Activated gamma-delta T cell (primary cell): Measurements from ENCODE around the gene EGFR.

Experiments used
- DNase-seq: peaks from one replicate; lab custom pipeline; 2025; lab: John Stamatoyannopoulos, UW
- total RNA-seq, 2 donors: gene quantifications; one replicate each; lab custom pipeline; 2026; lab: John Stamatoyannopoulos, UW

The EGFR gene
- 0.05 to 0.22 reads per million in 2 donors for total RNA-seq

GRCh38 chr7:55018361-55019190 is at the start of gene EGFR:
Gene EGFR (plus strand): TSS chr7:55019017. CDS start chr7:55019278, 261 bp downstream.
- DNase-seq, result no peak

- no peak for DNase-seq
Measured at GRCh38 chr7:54969208-54969967, 49.4 kb upstream of the EGFR start.

- DNase-seq, result no peak
Measured at GRCh38 chr7:54972733-54973294, 46.0 kb upstream of the EGFR start.

- no peak for DNase-seq
Measured at GRCh38 chr7:54978364-54979116, 40.3 kb upstream of the EGFR start.

GRCh38 chr7:54980521-54980920 is 38.3 kb upstream of the EGFR start:
- no peak for DNase-seq

- no peak for DNase-seq
Measured at GRCh38 chr7:54981913-54982312, 36.9 kb upstream of the EGFR start.

- DNase-seq, result no peak
Measured at GRCh38 chr7:54985426-54986330, 33.1 kb upstream of the EGFR start.

GRCh38 chr7:54986716-54987115 is 32.1 kb upstream of the EGFR start:
- no peak for DNase-seq

GRCh38 chr7:54987772-54988171 is 31.0 kb upstream of the EGFR start:
- DNase-seq, result no peak

- DNase-seq, result no peak
Measured at GRCh38 chr7:54988516-54988915, 30.3 kb upstream of the EGFR start.

- no peak for DNase-seq
Measured at GRCh38 chr7:54989453-54990225, 29.2 kb upstream of the EGFR start.

- DNase-seq, result no peak
Measured at GRCh38 chr7:54991341-54991740, 27.5 kb upstream of the EGFR start.

GRCh38 chr7:54992871-54993475 is 25.8 kb upstream of the EGFR start:
- DNase-seq, result no peak

- no peak for DNase-seq
Measured at GRCh38 chr7:54995166-54995565, 23.7 kb upstream of the EGFR start.

- DNase-seq, result no peak
Measured at GRCh38 chr7:54995610-54996363, 23.0 kb upstream of the EGFR start.

GRCh38 chr7:54996391-54996790 is 22.4 kb upstream of the EGFR start:
- DNase-seq, result no peak

GRCh38 chr7:55004579-55004978 is 14.2 kb upstream of the EGFR start:
- no peak for DNase-seq

- DNase-seq, result no peak
Measured at GRCh38 chr7:55005241-55005851, 13.5 kb upstream of the EGFR start.

- DNase-seq, result no peak
Measured at GRCh38 chr7:55006499-55006898, 12.3 kb upstream of the EGFR start.
